Neural cell (in vitro differentiated cells): ENCODE results near the gene ZC3H11A.
"Not testable (repeated sequence)": the region's sequence is repeated elsewhere in the genome, so short reads cannot be mapped to it uniquely, and the experiment has no call there.

Experiments
- EP300 ChIP-seq: fragments of 450-650 bp; conservative IDR thresholded peaks from 2 replicates; pipeline ENCODE4 v1.6.1; 2014; ENCODE audit warnings: antibody characterized with exemption, mild to moderate bottlenecking, moderate library complexity; ENCODE audit not compliant: poor library complexity, severe bottlenecking
- TF ChIP-seq, protein P1 (sequence below): fragments of 450-650 bp; IDR thresholded peaks from 2 replicates; pipeline ENCODE4 v1.5.1; 2014; ENCODE audit warnings: antibody characterized with exemption, mild to moderate bottlenecking, moderate library complexity; ENCODE audit not compliant: poor library complexity, severe bottlenecking

DNA sequence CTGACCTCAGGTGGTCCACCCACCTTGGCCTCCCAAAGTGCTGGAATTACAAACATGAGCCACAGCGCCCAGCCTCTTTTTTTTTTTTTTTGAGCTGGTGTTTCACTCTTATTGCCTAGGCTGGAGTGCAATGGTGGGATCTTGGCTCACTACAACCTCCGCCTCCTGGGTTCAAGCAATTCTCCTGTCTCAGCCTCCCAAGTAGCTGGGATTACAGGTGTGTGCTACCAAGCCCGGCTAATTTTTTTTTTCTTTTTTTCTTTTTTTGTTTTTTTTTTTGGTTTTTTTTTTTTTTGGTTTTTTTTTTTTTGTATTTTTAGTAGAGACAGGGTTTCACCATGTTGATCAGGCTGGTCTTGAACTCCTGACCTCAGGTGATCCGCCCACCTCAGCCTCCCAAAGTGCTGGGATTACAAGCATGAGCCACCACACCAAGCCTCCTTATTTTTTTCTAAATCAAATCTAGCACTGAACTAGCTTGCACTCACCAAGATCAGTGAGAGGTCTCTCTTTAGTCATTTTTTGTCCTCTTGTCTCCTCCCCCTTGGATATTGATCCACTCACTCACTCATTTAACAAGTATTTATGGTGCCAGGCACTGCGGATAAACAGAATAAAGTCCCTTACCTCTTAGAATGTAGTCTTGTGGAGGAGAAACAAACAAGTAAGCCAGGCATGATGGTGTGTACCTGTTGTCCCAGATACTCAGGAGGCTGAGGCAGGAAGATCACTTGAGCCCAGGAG is 43.6 kb upstream of the ZC3H11A start:
- TF ChIP-seq, protein P1, sequence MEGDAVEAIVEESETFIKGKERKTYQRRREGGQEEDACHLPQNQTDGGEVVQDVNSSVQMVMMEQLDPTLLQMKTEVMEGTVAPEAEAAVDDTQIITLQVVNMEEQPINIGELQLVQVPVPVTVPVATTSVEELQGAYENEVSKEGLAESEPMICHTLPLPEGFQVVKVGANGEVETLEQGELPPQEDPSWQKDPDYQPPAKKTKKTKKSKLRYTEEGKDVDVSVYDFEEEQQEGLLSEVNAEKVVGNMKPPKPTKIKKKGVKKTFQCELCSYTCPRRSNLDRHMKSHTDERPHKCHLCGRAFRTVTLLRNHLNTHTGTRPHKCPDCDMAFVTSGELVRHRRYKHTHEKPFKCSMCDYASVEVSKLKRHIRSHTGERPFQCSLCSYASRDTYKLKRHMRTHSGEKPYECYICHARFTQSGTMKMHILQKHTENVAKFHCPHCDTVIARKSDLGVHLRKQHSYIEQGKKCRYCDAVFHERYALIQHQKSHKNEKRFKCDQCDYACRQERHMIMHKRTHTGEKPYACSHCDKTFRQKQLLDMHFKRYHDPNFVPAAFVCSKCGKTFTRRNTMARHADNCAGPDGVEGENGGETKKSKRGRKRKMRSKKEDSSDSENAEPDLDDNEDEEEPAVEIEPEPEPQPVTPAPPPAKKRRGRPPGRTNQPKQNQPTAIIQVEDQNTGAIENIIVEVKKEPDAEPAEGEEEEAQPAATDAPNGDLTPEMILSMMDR = not testable (repeated sequence)
- TF ChIP-seq EP300 = not testable (repeated sequence)
